MCF 10A (cell line): ENCODE results near the gene LGALS8. TPM values are rescaled to one million over a fixed set of nuclear protein-coding genes. Genes with fewer than 3 reads are reported as not detected.

Source experiments
- BruUV-seq: library from RNA; stranded (reverse); fragments of 400-500 nt; replicated peaks from 2 replicates; lab custom pipeline; 2021; lab: Mats Ljungman, UMichigan
- CTCF ChIA-PET: fragments of 300-600 bp; sonication (Branson Sonifier 250); formaldehyde crosslinking; extraction: SDS; loops from one replicate; lab custom pipeline; 2021; ENCODE audit warnings: antibody characterized with exemption, inconsistent platforms; lab: Yijun Ruan, JAX
- POLR2A ChIA-PET: fragments of 300-600, 350-650 bp; sonication (Branson Sonifier 250); formaldehyde crosslinking; extraction: SDS; loops from one replicate; lab custom pipeline; 2020; ENCODE audit warnings: antibody characterized with exemption, inconsistent platforms; lab: Yijun Ruan, JAX
- DNase-seq: peaks from one replicate; pipeline ENCODE4 v3.0.0-alpha.2; 2018; ENCODE audit not compliant: unreplicated experiment
- H3K27ac Mint-ChIP-seq: one replicate; pipeline ENCODE4 v1.8.0; 2022; ENCODE audit warnings: mild to moderate bottlenecking, low read depth, mixed read lengths; ENCODE audit not compliant: unreplicated experiment
- H3K27me3 Mint-ChIP-seq: one replicate; pipeline ENCODE4 v1.8.0; 2022; ENCODE audit warnings: mixed read lengths; ENCODE audit not compliant: insufficient read depth, unreplicated experiment
- H3K36me3 Mint-ChIP-seq: one replicate; pipeline ENCODE4 v1.8.0; 2022; ENCODE audit warnings: mild to moderate bottlenecking, moderate library complexity, mixed read lengths; ENCODE audit not compliant: insufficient read depth, unreplicated experiment
- H3K4me1 Mint-ChIP-seq: one replicate; pipeline ENCODE4 v1.8.0; 2022; ENCODE audit warnings: mixed read lengths; ENCODE audit not compliant: insufficient read depth, unreplicated experiment
- H3K4me3 Mint-ChIP-seq: one replicate; pipeline ENCODE4 v1.8.0; 2022; ENCODE audit warnings: mild to moderate bottlenecking, moderate library complexity, mixed read lengths; ENCODE audit not compliant: unreplicated experiment
- H3K9me3 Mint-ChIP-seq: one replicate; pipeline ENCODE4 v1.8.0; 2022; ENCODE audit warnings: mixed read lengths; ENCODE audit not compliant: unreplicated experiment
- intact Hi-C: fragments of 100-400 bp; cut with micrococcal nuclease; formaldehyde crosslinking; loops from 2 replicates; pipeline ENCODE4 v1.14.1; 2022
- total RNA-seq: library from RNA; stranded (reverse); gene quantifications from 2 replicates; pipeline ENCODE4 v1.2.3, GENCODE V29; 2022
- TF ChIP-seq, protein P1 (sequence below): fragments of 200-600 bp; IDR thresholded peaks from one replicate; pipeline ENCODE4 v1.8.0; 2022; ENCODE audit warnings: antibody characterized with exemption, mild to moderate bottlenecking; ENCODE audit not compliant: unreplicated experiment

Gene LGALS8
- total RNA-seq, 1 experiment from 2014 or later = 73.2 TPM

DNA sequence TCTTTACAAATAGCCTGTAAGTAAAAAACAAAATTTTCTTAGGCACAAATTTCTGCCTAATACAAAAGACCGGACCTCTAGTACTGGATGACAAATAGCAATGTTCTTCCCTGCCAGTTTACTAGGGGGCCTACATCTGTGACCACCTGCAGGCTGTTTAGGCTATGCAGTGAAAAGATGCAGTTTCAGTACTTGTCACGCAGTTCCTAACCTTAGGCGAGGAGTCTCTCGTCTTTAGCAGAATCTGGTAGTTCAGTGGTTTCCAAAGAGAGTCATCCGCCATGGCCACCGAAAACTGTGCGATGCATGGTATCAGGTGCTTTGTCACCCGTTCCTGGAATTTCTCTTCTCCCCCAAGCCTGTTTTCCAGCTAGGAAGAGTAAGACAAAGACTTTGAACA is 29.6 kb downstream of the LGALS8 start:
- H3K9me3 Mint-ChIP-seq = no peaks in the 10 kb centered on the region
- peaks cover 100% of the 10 kb centered on the region for H3K36me3 Mint-ChIP-seq
- no peaks in the 10 kb centered on the region for H3K4me1 Mint-ChIP-seq
- no peaks in the 10 kb centered on the region for H3K27me3 Mint-ChIP-seq
- no peak for DNase-seq
- TF ChIP-seq, protein P1, sequence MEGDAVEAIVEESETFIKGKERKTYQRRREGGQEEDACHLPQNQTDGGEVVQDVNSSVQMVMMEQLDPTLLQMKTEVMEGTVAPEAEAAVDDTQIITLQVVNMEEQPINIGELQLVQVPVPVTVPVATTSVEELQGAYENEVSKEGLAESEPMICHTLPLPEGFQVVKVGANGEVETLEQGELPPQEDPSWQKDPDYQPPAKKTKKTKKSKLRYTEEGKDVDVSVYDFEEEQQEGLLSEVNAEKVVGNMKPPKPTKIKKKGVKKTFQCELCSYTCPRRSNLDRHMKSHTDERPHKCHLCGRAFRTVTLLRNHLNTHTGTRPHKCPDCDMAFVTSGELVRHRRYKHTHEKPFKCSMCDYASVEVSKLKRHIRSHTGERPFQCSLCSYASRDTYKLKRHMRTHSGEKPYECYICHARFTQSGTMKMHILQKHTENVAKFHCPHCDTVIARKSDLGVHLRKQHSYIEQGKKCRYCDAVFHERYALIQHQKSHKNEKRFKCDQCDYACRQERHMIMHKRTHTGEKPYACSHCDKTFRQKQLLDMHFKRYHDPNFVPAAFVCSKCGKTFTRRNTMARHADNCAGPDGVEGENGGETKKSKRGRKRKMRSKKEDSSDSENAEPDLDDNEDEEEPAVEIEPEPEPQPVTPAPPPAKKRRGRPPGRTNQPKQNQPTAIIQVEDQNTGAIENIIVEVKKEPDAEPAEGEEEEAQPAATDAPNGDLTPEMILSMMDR = no peak
- intact Hi-C loops = no loop called here
- ChIA-PET CTCF (no interaction called here), POLR2A (interaction anchor here (0.9 to 1.2 kb wide), 2 partner anchors 15 to 38 kb away, joined by 3 read pairs; no protein-coding TSS in a partner anchor)
- peak overlapping the region; percentile 21 for H3K27ac Mint-ChIP-seq
- no peak overlapping the region for H3K4me3 Mint-ChIP-seq
- BruUV-seq = no TSS peak

DNA sequence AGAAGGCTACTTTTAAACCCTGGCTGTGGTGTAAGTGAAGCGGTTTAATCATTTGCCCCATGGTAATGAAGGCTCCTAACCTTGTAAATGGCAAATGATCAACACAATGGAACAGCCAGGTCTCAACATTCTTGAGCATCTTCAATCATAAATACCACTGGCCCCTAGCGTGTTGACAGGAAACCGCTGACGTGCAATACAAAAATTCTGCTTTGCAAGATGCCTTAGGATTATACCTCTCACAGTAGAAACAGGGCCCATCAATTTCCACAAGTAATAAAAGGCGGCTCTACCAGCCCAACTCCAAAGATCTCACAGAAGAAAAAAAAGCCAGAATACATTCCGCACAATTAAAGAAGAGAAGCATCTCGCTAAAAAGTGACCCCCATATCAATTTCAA is 32.8 kb downstream of the LGALS8 start:
- Mint-ChIP-seq H3K4me1 (no peaks in the 10 kb centered on the region), H3K9me3 (no peaks in the 10 kb centered on the region), H3K4me3 (no peak overlapping the region), H3K27me3 (no peaks in the 10 kb centered on the region), H3K27ac (peak overlapping the region; percentile 73), H3K36me3 (peaks cover 96% of the 10 kb centered on the region)
- TF ChIP-seq, protein P1 = no peak
- DNase-seq = no peak
- ChIA-PET CTCF (no interaction called here), POLR2A (no interaction called here)
- intact Hi-C loops = no loop called here
- no TSS peak for BruUV-seq

DNA sequence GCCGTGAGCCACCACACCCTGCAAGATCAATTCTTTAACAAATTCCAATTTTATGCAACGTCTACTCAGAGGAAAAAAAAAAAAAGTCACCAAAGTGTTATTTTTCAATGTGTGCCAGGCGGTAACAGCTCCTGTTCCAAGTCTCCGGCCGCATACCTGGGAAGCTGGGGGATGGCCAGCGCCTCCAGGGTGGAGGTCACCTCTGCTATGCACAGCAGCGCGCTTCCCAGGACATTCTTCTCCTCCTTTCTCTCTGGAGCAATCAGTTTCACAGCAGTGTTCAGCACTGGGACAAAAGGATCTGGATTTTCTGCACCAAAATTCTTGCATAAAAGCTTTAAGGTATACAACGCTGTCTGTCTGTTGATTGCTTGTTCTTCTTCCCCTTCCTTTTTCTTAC is 34.3 kb downstream of the LGALS8 start:
- H3K27me3 Mint-ChIP-seq = no peaks in the 10 kb centered on the region
- CTCF ChIA-PET = interaction anchor here (0.5 to 1.9 kb wide), 9 partner anchors 9 to 454 kb away, joined by 3 to 7 read pairs (median 3); no protein-coding TSS in a partner anchor

DNA sequence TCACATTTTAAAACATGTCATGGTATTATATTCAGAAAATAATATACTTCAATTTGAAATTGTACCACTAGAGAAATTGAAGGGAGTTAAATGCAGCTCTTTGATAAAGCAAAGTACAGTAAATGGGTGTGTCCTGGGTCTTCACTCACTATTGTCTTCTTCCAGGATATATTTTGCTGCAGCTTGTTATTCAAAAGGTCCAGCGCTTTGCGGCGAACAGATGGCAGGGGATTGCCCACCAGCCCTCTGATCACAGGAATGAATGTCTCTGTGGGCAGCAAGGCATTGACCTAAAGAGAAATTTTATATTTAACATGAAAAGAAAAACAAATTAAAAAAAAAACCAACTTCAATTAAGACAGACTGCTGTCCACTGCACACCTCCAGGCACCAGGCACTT is 35.1 kb downstream of the LGALS8 start:
- ChIA-PET CTCF (interaction anchor here (0.5 to 1.9 kb wide), 11 partner anchors 9 to 629 kb away, joined by 3 to 7 read pairs (median 3); no protein-coding TSS in a partner anchor), POLR2A (interaction anchor here (1.0 to 2.0 kb wide), 5 partner anchors 8 to 45 kb away, joined by 3 to 9 read pairs (median 4); partner anchors contain the start of gene HEATR1)
- H3K36me3 Mint-ChIP-seq = peaks cover 93% of the 10 kb centered on the region
- intact Hi-C loops = no loop called here
- no peak overlapping the region for H3K4me3 Mint-ChIP-seq
- TF ChIP-seq, protein P1 = no peak
- no TSS peak for BruUV-seq
- DNase-seq = no peak
- no peaks in the 10 kb centered on the region for H3K27me3 Mint-ChIP-seq
- no peaks in the 10 kb centered on the region for H3K9me3 Mint-ChIP-seq
- H3K27ac Mint-ChIP-seq = no peak overlapping the region
- no peaks in the 10 kb centered on the region for H3K4me1 Mint-ChIP-seq

More for the DNA sequence above, 34.3 kb downstream of the LGALS8 start:
- TF ChIP-seq, protein P1 = no peak
- Mint-ChIP-seq H3K9me3 (no peaks in the 10 kb centered on the region), H3K4me3 (no peak overlapping the region), H3K36me3 (peaks cover 93% of the 10 kb centered on the region), H3K4me1 (no peaks in the 10 kb centered on the region), H3K27ac (no peak overlapping the region)
- intact Hi-C loops = no loop called here
- no peak for DNase-seq
- BruUV-seq = no TSS peak
- POLR2A ChIA-PET = interaction anchor here (1.8 to 2.0 kb wide), 2 partner anchors 9 to 46 kb away, joined by 6 to 9 read pairs; partner anchors contain the start of gene HEATR1
